GM12865 (cell line): Measurements from ENCODE around the gene DNAH10.

ENCODE experiments used
- DNase-seq: peaks from one replicate; pipeline ENCODE4 v3.0.0; 2010; ENCODE audit warnings: low read depth
- H3K4me3 ChIP-seq: 2 replicates; pipeline ENCODE4 v1.5.1; 2011; ENCODE audit warnings: mild to moderate bottlenecking, low read depth, low read length, control low read depth
- TF ChIP-seq, protein P1 (sequence below): IDR thresholded peaks from 2 replicates; pipeline ENCODE4 v1.5.1; 2011; ENCODE audit warnings: low read length, control low read depth, low read depth, inconsistent platforms; ENCODE audit not compliant: insufficient read depth; ENCODE audit errors: missing control alignments

DNAH10 gene

DNA sequence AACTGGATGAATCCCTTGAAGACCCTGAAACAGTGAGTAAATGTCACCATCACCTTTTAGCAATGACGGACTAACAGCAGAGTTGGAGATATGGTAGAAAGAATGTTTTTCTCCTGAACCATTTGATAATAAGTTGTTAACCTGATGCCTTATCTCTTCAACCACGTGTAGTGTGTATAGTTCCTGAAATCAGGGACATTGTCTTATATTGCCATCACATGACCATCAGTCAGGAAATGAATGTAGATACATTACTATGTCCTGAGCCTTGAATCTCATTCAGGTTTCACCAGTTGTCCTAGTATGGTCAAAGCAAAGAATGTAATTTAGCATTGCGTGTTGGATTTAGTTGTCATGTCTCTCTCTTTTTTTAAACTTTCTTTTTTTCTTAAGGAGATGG, 34.2 kb upstream of the DNAH10 start:
- H3K4me3 ChIP-seq = no peak overlapping the region

DNA sequence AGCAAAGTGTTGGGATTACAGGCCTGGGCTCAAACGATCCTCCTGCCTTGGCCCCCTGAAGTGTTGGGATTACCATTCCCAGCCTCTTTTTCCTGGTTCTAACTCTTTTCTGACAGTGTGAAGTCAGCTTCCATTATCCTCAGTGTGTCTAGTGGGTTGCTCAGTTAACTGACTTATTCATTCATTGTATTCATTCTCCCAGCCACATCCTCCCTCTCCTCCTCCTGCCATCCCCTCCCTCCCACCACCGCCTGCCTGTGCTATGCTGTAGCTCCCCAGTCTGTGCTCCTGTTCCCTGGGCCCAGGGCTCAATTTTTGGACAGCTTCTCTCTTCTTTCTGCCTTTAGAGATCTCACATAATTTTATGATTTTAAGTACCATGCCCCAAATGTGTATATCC, 30.5 kb upstream of the DNAH10 start:
- H3K4me3 ChIP-seq = no peak overlapping the region
- TF ChIP-seq, protein P1, sequence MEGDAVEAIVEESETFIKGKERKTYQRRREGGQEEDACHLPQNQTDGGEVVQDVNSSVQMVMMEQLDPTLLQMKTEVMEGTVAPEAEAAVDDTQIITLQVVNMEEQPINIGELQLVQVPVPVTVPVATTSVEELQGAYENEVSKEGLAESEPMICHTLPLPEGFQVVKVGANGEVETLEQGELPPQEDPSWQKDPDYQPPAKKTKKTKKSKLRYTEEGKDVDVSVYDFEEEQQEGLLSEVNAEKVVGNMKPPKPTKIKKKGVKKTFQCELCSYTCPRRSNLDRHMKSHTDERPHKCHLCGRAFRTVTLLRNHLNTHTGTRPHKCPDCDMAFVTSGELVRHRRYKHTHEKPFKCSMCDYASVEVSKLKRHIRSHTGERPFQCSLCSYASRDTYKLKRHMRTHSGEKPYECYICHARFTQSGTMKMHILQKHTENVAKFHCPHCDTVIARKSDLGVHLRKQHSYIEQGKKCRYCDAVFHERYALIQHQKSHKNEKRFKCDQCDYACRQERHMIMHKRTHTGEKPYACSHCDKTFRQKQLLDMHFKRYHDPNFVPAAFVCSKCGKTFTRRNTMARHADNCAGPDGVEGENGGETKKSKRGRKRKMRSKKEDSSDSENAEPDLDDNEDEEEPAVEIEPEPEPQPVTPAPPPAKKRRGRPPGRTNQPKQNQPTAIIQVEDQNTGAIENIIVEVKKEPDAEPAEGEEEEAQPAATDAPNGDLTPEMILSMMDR = no peak
- DNase-seq = no peak

More for the DNA sequence above, 34.2 kb upstream of the DNAH10 start:
- TF ChIP-seq, protein P1 = no peak
- DNase-seq = no peak

DNA sequence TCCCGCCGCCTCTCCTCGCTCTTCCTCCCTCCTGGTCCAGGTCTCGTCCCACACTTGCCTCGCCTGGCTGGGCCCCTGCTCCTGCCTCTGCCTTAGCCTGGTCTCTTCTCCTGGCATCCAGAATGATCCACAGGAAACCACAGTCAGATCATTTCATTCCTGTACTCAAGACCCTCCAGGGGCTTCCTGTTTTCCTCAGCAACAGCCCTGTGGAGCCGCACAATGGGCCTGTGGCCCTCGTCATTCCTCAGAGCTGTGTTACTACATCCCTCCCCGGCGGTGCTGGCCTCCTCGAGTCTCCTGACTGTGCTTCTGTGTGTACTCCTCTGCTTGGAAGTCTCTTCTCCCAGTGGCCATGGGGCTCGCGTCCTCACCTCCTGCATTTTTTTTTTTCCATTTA, 29.9 kb upstream of the DNAH10 start:
- TF ChIP-seq, protein P1 = no peak
- DNase-seq = no peak
- H3K4me3 ChIP-seq = no peak overlapping the region

DNA sequence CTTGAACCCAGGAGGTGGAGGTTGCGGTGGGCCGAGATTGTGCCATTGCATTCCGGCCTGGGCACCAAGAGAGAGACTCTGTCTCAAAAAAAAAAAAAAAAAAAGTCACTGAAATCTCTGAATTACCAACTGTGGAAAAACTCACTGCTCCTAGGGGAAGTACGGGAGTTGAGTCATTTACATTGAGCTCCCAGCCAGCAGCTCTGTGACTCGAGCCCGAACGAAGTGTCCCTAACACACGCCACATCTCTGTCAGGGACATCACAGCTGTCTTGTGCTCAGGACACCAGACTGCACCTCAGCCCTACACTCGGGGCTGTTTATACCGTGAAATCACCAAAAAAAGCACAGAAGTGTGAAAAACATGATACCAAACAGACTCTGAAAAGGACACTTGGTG, 28.9 kb upstream of the DNAH10 start:
- no peak overlapping the region for H3K4me3 ChIP-seq
- TF ChIP-seq, protein P1 = no peak
- no peak for DNase-seq

DNA sequence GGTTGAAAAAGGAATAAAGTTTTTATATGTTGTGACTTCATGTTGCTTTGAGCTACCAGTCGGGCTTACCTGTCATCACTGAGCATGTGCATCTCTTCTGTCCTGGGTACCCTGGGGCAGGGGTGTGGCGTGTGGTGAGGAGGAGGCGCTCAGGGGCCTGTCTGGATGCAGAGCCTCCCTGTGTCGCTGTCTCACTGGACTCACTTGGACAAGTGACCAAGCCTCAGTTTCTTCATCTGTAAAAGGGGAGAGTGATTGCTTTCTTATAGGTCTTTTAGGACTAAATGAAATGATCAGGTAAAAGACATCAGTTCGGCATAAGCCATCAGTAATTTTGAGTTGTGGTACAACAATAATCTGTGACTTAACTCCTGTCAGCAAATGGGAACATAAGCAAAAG, 27.8 kb upstream of the DNAH10 start:
- H3K4me3 ChIP-seq = no peak overlapping the region
- DNase-seq = no peak
- TF ChIP-seq, protein P1 = no peak

DNA sequence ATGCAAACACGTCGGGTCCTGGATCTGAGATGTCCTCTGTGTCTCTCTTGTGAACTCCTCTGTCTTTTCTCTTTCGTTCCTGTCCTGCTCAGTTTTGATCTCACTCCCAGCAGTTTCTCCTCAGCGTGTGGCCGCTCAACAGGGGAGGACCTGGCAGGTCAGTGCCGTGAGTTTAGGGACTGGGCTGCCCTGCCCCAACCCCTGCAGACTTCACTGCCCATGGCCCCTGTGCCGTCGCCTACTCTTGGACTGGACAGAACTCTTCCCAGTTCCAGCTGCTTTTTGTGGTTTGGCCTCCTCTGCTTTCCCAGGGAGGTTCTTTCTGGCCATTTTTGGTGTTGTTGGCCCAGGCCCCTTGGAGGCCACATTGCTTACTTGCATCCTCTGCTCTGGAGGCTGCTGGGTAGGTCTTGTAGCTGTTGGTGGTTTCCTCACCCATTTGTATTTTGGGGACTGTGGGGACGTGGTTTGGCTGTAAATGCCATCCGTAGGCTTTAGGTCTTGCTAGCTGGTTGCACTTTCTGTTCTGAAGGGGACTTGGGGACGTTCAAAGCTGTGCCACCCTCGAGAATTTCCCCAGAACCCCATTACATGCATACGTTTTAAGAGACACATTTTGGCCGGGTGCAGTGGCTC, 20.0 kb upstream of the DNAH10 start:
- no peak overlapping the region for H3K4me3 ChIP-seq
- TF ChIP-seq, protein P1 = no peak
- peak; percentile 31 for DNase-seq

DNA sequence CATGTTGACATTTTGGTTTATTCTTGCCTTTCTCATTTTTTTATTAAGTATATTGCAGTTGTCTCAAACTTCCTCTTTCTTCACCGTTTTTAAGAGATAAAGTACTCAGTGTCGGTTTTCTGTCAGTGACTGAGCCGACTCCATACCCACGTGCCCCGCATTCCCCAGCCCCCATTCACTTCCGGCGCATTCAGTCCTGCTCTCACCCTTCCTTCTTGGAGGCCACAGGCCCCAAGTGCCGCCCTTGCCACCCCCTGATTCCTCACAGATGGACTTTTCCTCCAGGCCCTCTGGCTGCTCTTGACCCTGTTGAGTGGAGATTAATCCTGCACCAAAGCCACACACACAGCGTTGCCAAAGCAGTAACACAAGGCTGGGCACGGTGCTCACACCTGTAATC, 19.1 kb upstream of the DNAH10 start:
- no peak overlapping the region for H3K4me3 ChIP-seq
- TF ChIP-seq, protein P1 = no peak
- no peak for DNase-seq
